HUDEP-2 (cell line): ENCODE results near the gene TMEM181.
"Not testable (repeated sequence)": the region's sequence is repeated elsewhere in the genome, so short reads cannot be mapped to it uniquely, and the experiment has no call there.

Source experiments
- DNase-seq, 76 experiments: peaks; one replicate each; lab custom pipeline; 2025; ENCODE audit not compliant: unreplicated experiment in 76 of 76; lab: John Stamatoyannopoulos, UW

Gene TMEM181

GRCh38 chr6:158653577-158654354 lies 93.9 kb downstream of the TMEM181 start:
- peak in 1 of 76 experiments; percentile 17 for DNase-seq

GRCh38 chr6:158654498-158654897 lies 94.6 kb downstream of the TMEM181 start:
- no peak for DNase-seq

- no peak for DNase-seq
These were observed 95.1 kb downstream of the TMEM181 start for GRCh38 chr6:158654960-158655489.

- DNase-seq: no peak
These were observed 95.9 kb downstream of the TMEM181 start for GRCh38 chr6:158655569-158656450.

- not testable (repeated sequence) for DNase-seq
These were observed 97.1 kb downstream of the TMEM181 start for GRCh38 chr6:158656986-158657385.

- DNase-seq: peak in 23 of 76 experiments; percentile 11 to 48 (median 24)
These were observed 100.5 kb downstream of the TMEM181 start for GRCh38 chr6:158660333-158660754.

- DNase-seq: no peak
These were observed 101.3 kb downstream of the TMEM181 start for GRCh38 chr6:158661156-158661685.

GRCh38 chr6:158662607-158662953 lies 102.7 kb downstream of the TMEM181 start:
- DNase-seq: no peak

GRCh38 chr6:158662954-158663624 lies 103.2 kb downstream of the TMEM181 start:
- no peak for DNase-seq

GRCh38 chr6:158663625-158664165 lies 103.8 kb downstream of the TMEM181 start:
- no peak for DNase-seq

- no peak for DNase-seq
These were observed 105.4 kb downstream of the TMEM181 start for GRCh38 chr6:158665332-158665731.

- no peak for DNase-seq
These were observed 106.9 kb downstream of the TMEM181 start for GRCh38 chr6:158666628-158667359.

GRCh38 chr6:158667360-158667981 lies 107.6 kb downstream of the TMEM181 start:
- no peak for DNase-seq

- DNase-seq: no peak
These were observed 108.8 kb downstream of the TMEM181 start for GRCh38 chr6:158668707-158669103.

GRCh38 chr6:158669145-158670035 lies 109.5 kb downstream of the TMEM181 start:
- DNase-seq: no peak

GRCh38 chr6:158672119-158672518 lies 112.2 kb downstream of the TMEM181 start:
- DNase-seq: not testable (repeated sequence)

- no peak for DNase-seq
These were observed 112.8 kb downstream of the TMEM181 start for GRCh38 chr6:158672726-158673125.
